C4-2B (cell line): ENCODE results near the gene MYLK.

Source experiments
- CTCF ChIP-seq: fragments of 450-650 bp; conservative IDR thresholded peaks from 2 replicates; pipeline ENCODE4 v1.5.1; 2017; ENCODE audit warnings: mild to moderate bottlenecking
- ZFX ChIP-seq: fragments of 450-650 bp; IDR thresholded peaks from 2 replicates; pipeline ENCODE4 v1.6.1; 2017

GRCh38 chr3:123698813-123699212 lies 185.3 kb downstream of the MYLK start:
- TF ChIP-seq CTCF (no peak), ZFX (no peak)
